Gastroesophageal sphincter (tissue), 4 donors: ENCODE measurements around the gene CSH2. TPM values are rescaled to one million over a fixed set of nuclear protein-coding genes. Genes with fewer than 3 reads are reported as not detected.
A peak's percentile ranks its signal among the peaks of the same experiment; 100 is the strongest.
"Not testable (repeated sequence)": the region's sequence is repeated elsewhere in the genome, so short reads cannot be mapped to it uniquely, and the experiment has no call there.

Source experiments
- ATAC-seq: fragments of 150-250 bp; one replicate; pipeline ENCODE4 v1.9.1; 2016; ENCODE audit warnings: mild to moderate bottlenecking, moderate library complexity
- H3K27ac ChIP-seq, 4 donors: fragments of 200-600 bp; sonication (generic) in 3 of 4; 1 replicate in 3 of 4; 2 replicates in 1 of 4; pipeline ENCODE4 v1.5.1; 2016 to 2019
- H3K27me3 ChIP-seq: fragments of 200-600 bp; sonication (generic); one replicate; pipeline ENCODE4 v1.5.1; 2019
- H3K36me3 ChIP-seq, 2 donors: fragments of 200-600 bp; sonication (generic); one replicate each; pipeline ENCODE4 v1.5.1; 2019; ENCODE audit warnings: control low read depth in 1 of 2
- H3K4me1 ChIP-seq, 3 donors: fragments of 200-600 bp; sonication (generic); 1 replicate in 2 of 3; 2 replicates in 1 of 3; pipeline ENCODE4 v1.5.1; 2016 to 2019; ENCODE audit warnings: control low read depth in 2 of 3
- H3K4me3 ChIP-seq, 2 donors: fragments of 200-600 bp; sonication (generic); one replicate each; pipeline ENCODE4 v1.5.1; 2019; ENCODE audit warnings: mild to moderate bottlenecking in 1 of 2, moderate library complexity in 1 of 2
- H3K9me3 ChIP-seq, 3 donors: fragments of 200-600 bp; sonication (generic); one replicate each; pipeline ENCODE4 v1.5.1; 2017 to 2019; ENCODE audit warnings: control low read depth in 2 of 3
- EP300 ChIP-seq: sonication (generic); formaldehyde crosslinking; IDR thresholded peaks from one replicate; pipeline ENCODE4 v1.6.1; 2017; ENCODE audit warnings: antibody characterized with exemption, mild to moderate bottlenecking
- POLR2A ChIP-seq, 2 donors: fragments of 450-650 bp; IDR thresholded peaks; one replicate each; pipeline ENCODE4 v1.6.1; 2017; ENCODE audit warnings: antibody characterized with exemption in 2 of 2, mild to moderate bottlenecking in 2 of 2, moderate library complexity in 1 of 2
- POLR2AphosphoS5 ChIP-seq: sonication (generic); formaldehyde crosslinking; IDR thresholded peaks from one replicate; pipeline ENCODE4 v1.6.1; 2017; ENCODE audit warnings: antibody characterized with exemption
- WGBS, 2 donors: methylation state at CpG; one replicate each; pipeline ENCODE4 v1.1.5; 2018; ENCODE audit warnings: low coverage in 1 of 2; 5-methylcytosine and 5-hydroxymethylcytosine counted together
- total RNA-seq, 4 donors: library from RNA; depleted of rRNA; stranded (reverse); fragments of >200 nt; gene quantifications; one replicate each; pipeline ENCODE4 v1.1.0, GENCODE V29; 2016
- TF ChIP-seq, protein P1 (sequence below), 4 experiments: fragments of 200-600 bp in 2 of 4; fragments of 450-650 bp in 2 of 4; sonication (generic) in 1 of 4; IDR thresholded peaks; one replicate each; pipeline ENCODE4 v1.5.1; 2017 to 2019; ENCODE audit warnings: antibody characterized with exemption in 4 of 4, mild to moderate bottlenecking in 2 of 4, moderate library complexity in 2 of 4

CSH2 gene
- total RNA-seq, 4 donors from 2014 or later: 0.23 TPM; not detected in 3

DNA sequence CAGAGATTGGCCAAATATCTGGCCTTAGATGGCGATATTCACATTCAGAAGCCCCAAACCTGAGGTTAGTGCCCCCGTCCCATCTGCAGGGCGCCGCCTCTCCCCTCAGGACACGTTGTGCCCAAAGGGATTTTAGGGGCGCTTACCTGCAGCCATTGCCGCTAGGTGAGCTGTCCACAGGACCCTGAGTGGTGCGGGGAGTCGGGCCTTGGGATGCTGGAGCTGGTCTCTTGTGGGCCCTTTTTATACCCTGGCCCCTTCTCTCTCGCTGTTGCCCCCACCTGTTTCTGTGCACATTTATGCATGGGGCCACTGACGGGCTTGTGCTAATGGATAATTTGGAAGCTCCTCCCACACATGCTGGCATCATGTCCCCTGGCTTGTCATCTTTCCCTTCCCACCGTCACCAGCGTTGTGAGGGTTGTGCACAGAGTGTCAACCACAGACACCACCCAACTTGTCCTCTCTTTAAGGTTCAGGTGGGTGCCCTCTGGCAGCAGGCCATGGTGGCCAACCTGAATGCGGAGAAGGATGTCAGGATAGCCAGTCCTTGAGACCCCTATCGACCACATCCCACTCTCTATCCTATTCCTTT lies 37.7 kb upstream of the CSH2 start, which contains the start of gene CSHL1:
CSHL1 (minus strand) TSS at position 218 of the 595 bp plus-strand sequence; CDS start at position 156, 62 bp downstream.
- TF ChIP-seq POLR2AphosphoS5: no peak
- H3K4me1 ChIP-seq: no peaks in the 10 kb centered on the region
- WGBS, 2 donors: 60% methylated on average over 6 of the region's 15 CpGs
- H3K4me3 ChIP-seq: no peak within 1 kb of the TSS
- H3K27ac ChIP-seq: no peak within 1 kb of the TSS
- H3K27me3 ChIP-seq: peaks cover 24% of the 10 kb centered on the region
- no peaks in the 10 kb centered on the region for H3K36me3 ChIP-seq
- no peaks in the 10 kb centered on the region for H3K9me3 ChIP-seq
- no peak for ATAC-seq

GRCh38 chr17:63910096-63910495 lies 36.6 kb upstream of the CSH2 start:
- Histone ChIP-seq H3K27ac (no peak overlapping the region), H3K9me3 (no peaks in the 10 kb centered on the region), H3K27me3 (peaks cover 24% of the 10 kb centered on the region), H3K4me3 (no peak overlapping the region), H3K36me3 (no peaks in the 10 kb centered on the region), H3K4me1 (no peaks in the 10 kb centered on the region)
- 57% methylated on average over 3 of the region's 14 CpGs; no CpG with 5 or more reads in 1 of the 2 donors for WGBS, 2 donors
- TF ChIP-seq EP300 (no peak), POLR2AphosphoS5 (no peak), POLR2A (IDR thresholded peaks at IDR 0.05) (no peak)
- TF ChIP-seq, protein P1, sequence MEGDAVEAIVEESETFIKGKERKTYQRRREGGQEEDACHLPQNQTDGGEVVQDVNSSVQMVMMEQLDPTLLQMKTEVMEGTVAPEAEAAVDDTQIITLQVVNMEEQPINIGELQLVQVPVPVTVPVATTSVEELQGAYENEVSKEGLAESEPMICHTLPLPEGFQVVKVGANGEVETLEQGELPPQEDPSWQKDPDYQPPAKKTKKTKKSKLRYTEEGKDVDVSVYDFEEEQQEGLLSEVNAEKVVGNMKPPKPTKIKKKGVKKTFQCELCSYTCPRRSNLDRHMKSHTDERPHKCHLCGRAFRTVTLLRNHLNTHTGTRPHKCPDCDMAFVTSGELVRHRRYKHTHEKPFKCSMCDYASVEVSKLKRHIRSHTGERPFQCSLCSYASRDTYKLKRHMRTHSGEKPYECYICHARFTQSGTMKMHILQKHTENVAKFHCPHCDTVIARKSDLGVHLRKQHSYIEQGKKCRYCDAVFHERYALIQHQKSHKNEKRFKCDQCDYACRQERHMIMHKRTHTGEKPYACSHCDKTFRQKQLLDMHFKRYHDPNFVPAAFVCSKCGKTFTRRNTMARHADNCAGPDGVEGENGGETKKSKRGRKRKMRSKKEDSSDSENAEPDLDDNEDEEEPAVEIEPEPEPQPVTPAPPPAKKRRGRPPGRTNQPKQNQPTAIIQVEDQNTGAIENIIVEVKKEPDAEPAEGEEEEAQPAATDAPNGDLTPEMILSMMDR (IDR thresholded peaks at IDR 0.05): no peak
- no peak for ATAC-seq

DNA sequence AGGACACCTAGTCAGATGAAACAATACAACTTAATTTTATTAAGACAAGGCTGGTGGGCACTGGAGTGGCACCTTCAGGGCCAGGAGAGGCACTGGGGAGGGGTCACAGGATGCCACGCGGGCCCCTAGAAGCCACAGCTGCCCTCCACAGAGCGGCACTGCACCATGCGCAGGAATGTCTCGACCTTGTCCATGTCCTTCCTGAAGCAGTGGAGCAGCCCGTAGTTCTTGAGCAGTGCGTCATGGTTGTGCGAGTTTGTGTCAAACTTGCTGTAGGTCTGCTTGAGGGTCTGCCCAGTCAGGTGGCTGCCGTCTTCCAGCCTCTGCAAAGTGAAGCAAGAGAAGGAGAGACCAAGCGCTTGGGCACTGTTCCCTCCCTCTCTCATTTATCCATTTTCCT lies 36.1 kb upstream of the CSH2 start:
- H3K9me3 ChIP-seq, ATAC-seq, H3K4me1 ChIP-seq, H3K4me3 ChIP-seq, H3K27ac ChIP-seq, H3K36me3 ChIP-seq: not testable (repeated sequence)
- H3K27me3 ChIP-seq: peaks cover 24% of the 10 kb centered on the region
- WGBS, 2 donors: 91 to 100% methylated on average over 1 to 8 of the region's 10 CpGs

GRCh38 chr17:63907161-63907778 lies 33.8 kb upstream of the CSH2 start:
- H3K27ac ChIP-seq, H3K9me3 ChIP-seq, H3K4me1 ChIP-seq, H3K4me3 ChIP-seq, H3K36me3 ChIP-seq: not testable (repeated sequence)
- 42 to 47% methylated on average over 8 to 12 of the region's 12 CpGs for WGBS, 2 donors
- peaks cover 24% of the 10 kb centered on the region for H3K27me3 ChIP-seq
- ATAC-seq: peak; percentile 56

DNA sequence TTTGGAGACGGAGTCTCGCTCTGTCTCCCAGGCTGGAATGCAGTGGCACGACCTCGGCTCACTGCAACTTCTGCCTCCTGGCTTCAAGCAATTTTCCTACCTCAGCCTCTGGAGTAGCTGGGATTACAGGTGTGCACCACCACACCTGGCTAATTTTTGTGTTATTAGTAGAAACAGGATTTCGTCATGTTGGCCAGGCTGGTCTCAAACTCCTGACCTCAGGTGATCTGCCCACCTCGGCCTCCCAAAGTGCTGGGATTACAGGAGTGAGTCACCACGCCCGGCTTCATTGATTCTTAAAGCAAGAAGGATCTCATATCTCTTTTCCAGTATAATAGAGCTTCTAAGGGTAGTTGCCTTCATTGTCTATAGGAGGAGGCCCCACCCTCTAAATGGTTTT lies 31.3 kb upstream of the CSH2 start:
- H3K9me3 ChIP-seq, H3K27ac ChIP-seq, H3K4me1 ChIP-seq, H3K36me3 ChIP-seq, ATAC-seq, H3K27me3 ChIP-seq, H3K4me3 ChIP-seq: not testable (repeated sequence)
- whole genome bisulfite sequencing, 2 donors: 84% methylated on average over 4 of the region's 8 CpGs; no CpG with 5 or more reads in 1 of the 2 donors

DNA sequence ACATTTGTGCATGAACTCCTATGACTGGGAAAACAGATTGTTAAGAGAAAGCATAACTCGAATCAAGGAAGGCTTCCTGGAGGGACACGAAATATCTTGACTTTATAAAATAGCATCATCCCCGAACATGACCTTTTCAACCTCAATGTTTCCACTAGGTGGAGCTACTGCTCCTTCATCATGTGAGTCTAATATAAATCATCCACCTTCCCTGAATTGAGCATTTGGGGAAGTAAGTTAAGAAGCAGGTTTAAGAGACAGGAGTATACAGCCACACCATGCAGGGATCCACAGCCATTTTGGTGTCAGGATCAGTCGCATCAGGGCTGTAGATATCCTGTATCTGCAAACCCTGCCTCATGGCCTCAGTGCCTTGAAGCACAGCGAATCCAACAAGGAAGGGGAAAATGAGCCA lies 30.3 kb upstream of the CSH2 start:
- not testable (repeated sequence) for H3K9me3 ChIP-seq, H3K4me3 ChIP-seq, H3K36me3 ChIP-seq, H3K27ac ChIP-seq, H3K4me1 ChIP-seq, H3K27me3 ChIP-seq
- peak; percentile 44 for ATAC-seq
- TF ChIP-seq, protein P1 (IDR thresholded peaks at IDR 0.05): peak in 3 of 4 experiments; percentile 14 to 50 (median 20)
- 34 to 58% methylated on average over 2 to 5 of the region's 5 CpGs for WGBS, 2 donors

GRCh38 chr17:63901971-63902370 lies 28.5 kb upstream of the CSH2 start:
- not testable (repeated sequence) for H3K27ac ChIP-seq, H3K4me3 ChIP-seq, H3K27me3 ChIP-seq, ATAC-seq, H3K9me3 ChIP-seq, H3K36me3 ChIP-seq, H3K4me1 ChIP-seq
- 86% methylated on average over 2 of the region's 2 CpGs; no CpG with 5 or more reads in 1 of the 2 donors for WGBS, 2 donors

- H3K27ac ChIP-seq, H3K4me3 ChIP-seq, H3K4me1 ChIP-seq, ATAC-seq, H3K27me3 ChIP-seq, H3K36me3 ChIP-seq, H3K9me3 ChIP-seq: not testable (repeated sequence)
- no CpG with 5 or more reads among the region's 6 CpGs for WGBS, 2 donors
Observed at GRCh38 chr17:63898899-63899798, 25.7 kb upstream of the CSH2 start.

DNA sequence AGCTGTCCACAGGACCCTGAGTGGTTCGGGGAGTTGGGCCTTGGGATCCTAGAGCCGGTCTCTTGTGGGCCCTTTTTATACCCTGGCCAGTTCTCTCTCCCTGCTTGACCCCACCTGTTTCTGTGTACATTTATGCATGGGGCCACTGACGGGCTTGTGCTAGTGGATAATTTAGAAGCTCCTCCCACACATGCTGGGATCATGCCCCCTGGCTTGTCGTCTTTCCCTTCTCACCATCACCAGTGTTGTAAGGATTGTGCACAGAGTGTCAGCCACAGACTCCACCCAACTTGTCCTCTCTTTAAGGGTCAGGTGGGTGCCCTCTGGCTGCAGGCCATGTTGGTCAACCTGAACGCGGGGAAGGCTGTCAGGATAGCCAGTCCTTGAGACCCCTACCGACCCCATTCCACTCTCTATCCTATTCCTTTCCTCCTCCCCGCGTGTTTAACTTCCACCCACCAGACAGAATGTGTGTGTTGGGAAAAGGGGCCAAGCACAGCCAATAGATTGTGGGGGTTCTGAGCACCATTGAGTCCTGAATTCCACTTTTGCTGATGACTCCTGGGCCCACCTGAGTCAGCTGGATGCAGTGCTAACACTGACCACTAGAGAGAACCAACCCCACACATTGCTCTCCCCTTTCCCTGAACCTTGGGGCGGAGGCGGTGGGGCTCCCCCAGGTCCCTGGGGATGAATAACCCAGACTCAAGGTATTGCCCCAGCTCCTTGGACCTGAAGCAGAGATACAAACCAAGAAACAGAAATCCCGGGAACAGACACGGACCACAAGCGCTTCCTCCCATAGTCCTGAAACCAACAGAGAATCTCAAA lies 23.3 kb upstream of the CSH2 start, which contains the start of gene CSH1:
CSH1 (minus strand) TSS at position 51 of the 831 bp plus-strand sequence. CDS start 63 bp downstream, outside the sequence.
- H3K4me1 ChIP-seq, H3K9me3 ChIP-seq, ATAC-seq, H3K36me3 ChIP-seq, H3K27me3 ChIP-seq, H3K4me3 ChIP-seq, H3K27ac ChIP-seq: not testable (repeated sequence)
- WGBS, 2 donors: 90% methylated on average over 2 of the region's 14 CpGs

GRCh38 chr17:63894821-63895220 lies 21.3 kb upstream of the CSH2 start:
- WGBS, 2 donors: 100% methylated on average over 2 of the region's 10 CpGs; no CpG with 5 or more reads in 1 of the 2 donors
- ATAC-seq: not testable (repeated sequence)

More at GRCh38 chr17:63894821-63895220, 21.3 kb upstream of the CSH2 start:
- H3K27me3 ChIP-seq, H3K9me3 ChIP-seq, H3K4me3 ChIP-seq, H3K36me3 ChIP-seq, H3K27ac ChIP-seq, H3K4me1 ChIP-seq: not testable (repeated sequence)
